HG02870 (cell line): ENCODE data around the gene RTL3.

Experiments used
- ATAC-seq: cut with Tn5 transposase; IDR thresholded peaks from one replicate; pipeline ENCODE4 v1.9.1; 2021; ENCODE audit warnings: mild to moderate bottlenecking, moderate library complexity; ENCODE audit not compliant: unreplicated experiment

The RTL3 gene

GRCh38 chrX:78619834-78620233 is 39.3 kb downstream of the RTL3 start:
- no peak for ATAC-seq

- no peak for ATAC-seq
Observed at GRCh38 chrX:78618987-78619386, 40.1 kb downstream of the RTL3 start.

GRCh38 chrX:78614264-78614663 is 44.9 kb downstream of the RTL3 start:
- ATAC-seq: no peak
